Epidermal melanocyte (primary cell): Measurements from ENCODE around the gene AOPEP.

Experiments
- DNase-seq: peaks from one replicate; pipeline ENCODE4 v3.0.0; 2011; ENCODE audit warnings: low spot score; ENCODE audit not compliant: insufficient read length

Gene AOPEP

GRCh38 chr9:94915476-94916450 is 189.3 kb downstream of the AOPEP start:
- DNase-seq, result no peak

- no peak for DNase-seq
Observed at GRCh38 chr9:94916956-94917355, 190.5 kb downstream of the AOPEP start.

GRCh38 chr9:94918038-94918753 is 191.7 kb downstream of the AOPEP start:
- no peak for DNase-seq

GRCh38 chr9:94919376-94920098 is 193.0 kb downstream of the AOPEP start:
- no peak for DNase-seq

- no peak for DNase-seq
Observed at GRCh38 chr9:94920420-94921091, 194.1 kb downstream of the AOPEP start.

- no peak for DNase-seq
Observed at GRCh38 chr9:94921092-94921471, 194.6 kb downstream of the AOPEP start.

- no peak for DNase-seq
Observed at GRCh38 chr9:94921656-94922055, 195.2 kb downstream of the AOPEP start.

GRCh38 chr9:94922098-94922607 is 195.7 kb downstream of the AOPEP start:
- peak; percentile 65 for DNase-seq

- no peak for DNase-seq
Observed at GRCh38 chr9:94922691-94923107, 196.2 kb downstream of the AOPEP start.

GRCh38 chr9:94923326-94924089 is 197.0 kb downstream of the AOPEP start:
- DNase-seq, result no peak

GRCh38 chr9:94925751-94926430 is 199.4 kb downstream of the AOPEP start:
- DNase-seq, result no peak

GRCh38 chr9:94926431-94926800 is 199.9 kb downstream of the AOPEP start:
- DNase-seq, result no peak

GRCh38 chr9:94927048-94927761 is 200.7 kb downstream of the AOPEP start:
- no peak for DNase-seq

GRCh38 chr9:94927762-94928670 is 201.5 kb downstream of the AOPEP start:
- no peak for DNase-seq

- peak; percentile 28 for DNase-seq
Observed at GRCh38 chr9:94928691-94929368, 202.3 kb downstream of the AOPEP start.

GRCh38 chr9:94929369-94929756 is 202.9 kb downstream of the AOPEP start:
- DNase-seq, result no peak

- DNase-seq, result no peak
Observed at GRCh38 chr9:94931036-94931633, 204.6 kb downstream of the AOPEP start.
